GM12801 (cell line): ENCODE measurements around the gene GRK1.

ENCODE experiments used
- CTCF ChIP-seq: IDR thresholded peaks from one replicate; pipeline ENCODE4 v1.5.1; 2011; ENCODE audit warnings: control low read depth; ENCODE audit not compliant: insufficient read length; ENCODE audit errors: extremely low read depth

Gene GRK1

DNA sequence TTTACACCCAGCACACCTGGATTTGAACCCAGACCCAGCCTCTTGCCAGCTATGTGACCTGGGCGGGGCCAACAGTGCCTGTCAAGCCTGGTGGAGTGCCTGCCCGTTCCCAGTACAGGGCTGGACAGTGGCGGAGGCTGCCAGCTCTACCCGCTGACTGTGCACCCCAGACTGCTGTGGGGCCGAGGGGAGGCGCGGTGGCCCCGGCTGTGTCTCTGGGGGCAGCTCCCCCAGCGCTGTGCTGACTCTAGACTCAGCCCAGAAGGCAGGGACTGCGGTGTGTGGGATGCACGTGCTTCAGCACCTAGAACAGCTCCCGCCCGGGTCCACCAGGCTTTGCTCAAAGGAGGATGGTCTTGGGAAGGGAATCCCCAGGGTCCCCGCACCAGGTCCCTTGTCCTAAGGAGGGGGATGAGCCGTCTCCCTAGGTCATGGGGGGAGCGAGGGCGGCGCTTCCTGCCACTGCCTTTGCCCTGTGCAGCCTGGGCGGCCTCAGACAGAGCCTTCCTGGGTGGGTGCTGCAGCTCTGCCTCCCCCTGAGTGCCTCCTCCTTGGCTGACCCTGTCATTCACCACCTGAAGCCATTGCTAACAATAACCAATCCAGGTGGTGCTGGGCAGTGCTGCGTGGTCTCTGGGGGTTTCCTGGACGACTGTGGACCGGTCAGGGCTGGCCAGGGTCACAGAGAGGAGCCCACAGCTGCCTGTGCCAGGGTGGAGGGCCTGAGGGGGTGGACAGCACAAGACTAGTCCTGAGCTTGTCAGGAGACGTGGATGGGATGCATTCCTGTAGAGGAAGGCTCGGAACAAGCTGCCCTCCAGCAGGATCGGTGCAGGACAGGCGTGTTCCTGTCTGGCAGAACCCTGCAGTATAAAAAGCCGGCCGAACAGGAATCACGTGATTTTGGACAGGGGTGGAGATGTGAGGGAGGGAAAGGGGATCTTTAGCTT lies 110.6 kb downstream of the GRK1 start:
- TF ChIP-seq CTCF: no peak

DNA sequence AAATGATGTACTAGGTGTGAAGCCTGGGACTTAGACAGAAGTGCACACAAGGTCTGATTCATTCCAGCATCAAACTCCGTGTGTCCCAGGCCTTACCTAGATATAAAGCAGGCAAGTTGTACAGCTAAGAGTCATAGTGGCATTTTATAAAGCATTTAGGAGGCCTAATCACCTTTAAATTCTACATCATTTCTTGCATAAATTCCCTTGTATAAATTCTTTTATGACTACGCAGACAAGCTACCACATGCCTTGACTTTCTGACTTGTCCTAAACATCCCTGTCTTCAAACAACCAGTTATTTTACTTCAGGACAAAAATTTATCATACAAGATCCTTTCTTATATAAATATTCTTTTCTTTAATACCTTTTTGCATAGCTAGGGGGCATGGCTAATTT lies 114.6 kb downstream of the GRK1 start:
- TF ChIP-seq CTCF: no peak

DNA sequence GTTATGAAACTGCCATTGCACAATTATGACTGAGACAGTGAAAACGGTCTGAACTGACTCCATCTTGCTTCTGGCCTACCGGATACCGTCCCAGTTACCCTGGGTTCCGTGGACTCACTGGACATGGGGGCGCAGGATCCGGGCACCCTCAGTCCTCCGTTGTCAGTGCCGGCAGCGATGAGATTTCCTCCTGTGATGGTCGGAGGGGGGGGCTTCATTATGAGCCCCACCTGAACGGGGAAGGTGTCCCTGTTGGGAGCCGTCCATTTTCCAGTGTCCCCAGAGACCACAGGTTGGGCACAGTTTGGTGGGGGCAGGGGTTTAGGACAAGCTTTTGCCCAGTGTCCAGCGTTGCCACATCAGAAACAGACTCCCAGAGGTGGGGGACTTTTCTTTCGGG lies 115.5 kb downstream of the GRK1 start:
- no peak for TF ChIP-seq CTCF

- TF ChIP-seq CTCF: no peak
Observed at GRCh38 chr13:113783200-113783881, 116.3 kb downstream of the GRK1 start.

- TF ChIP-seq CTCF: no peak
Observed at GRCh38 chr13:113783966-113784644, 117.1 kb downstream of the GRK1 start.

DNA sequence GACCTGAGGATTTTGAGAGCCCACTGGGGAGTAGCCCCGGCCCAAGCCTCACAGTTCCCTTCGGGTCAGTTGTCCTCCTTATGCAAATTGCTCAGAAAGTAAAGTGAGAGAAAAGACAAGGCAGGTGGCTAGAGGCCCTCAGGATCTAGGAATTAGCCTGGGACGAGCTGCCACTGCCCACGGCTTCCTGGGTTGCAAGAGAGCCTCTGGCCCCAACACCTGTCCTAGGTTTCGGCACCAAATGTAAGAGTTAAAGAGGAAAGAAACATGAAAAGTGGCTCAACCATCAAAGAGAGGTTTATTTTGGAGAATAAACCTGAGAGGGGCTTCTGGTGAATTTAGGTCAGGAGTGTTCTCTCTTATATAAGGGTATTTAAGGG lies 117.6 kb downstream of the GRK1 start:
- no peak for TF ChIP-seq CTCF

DNA sequence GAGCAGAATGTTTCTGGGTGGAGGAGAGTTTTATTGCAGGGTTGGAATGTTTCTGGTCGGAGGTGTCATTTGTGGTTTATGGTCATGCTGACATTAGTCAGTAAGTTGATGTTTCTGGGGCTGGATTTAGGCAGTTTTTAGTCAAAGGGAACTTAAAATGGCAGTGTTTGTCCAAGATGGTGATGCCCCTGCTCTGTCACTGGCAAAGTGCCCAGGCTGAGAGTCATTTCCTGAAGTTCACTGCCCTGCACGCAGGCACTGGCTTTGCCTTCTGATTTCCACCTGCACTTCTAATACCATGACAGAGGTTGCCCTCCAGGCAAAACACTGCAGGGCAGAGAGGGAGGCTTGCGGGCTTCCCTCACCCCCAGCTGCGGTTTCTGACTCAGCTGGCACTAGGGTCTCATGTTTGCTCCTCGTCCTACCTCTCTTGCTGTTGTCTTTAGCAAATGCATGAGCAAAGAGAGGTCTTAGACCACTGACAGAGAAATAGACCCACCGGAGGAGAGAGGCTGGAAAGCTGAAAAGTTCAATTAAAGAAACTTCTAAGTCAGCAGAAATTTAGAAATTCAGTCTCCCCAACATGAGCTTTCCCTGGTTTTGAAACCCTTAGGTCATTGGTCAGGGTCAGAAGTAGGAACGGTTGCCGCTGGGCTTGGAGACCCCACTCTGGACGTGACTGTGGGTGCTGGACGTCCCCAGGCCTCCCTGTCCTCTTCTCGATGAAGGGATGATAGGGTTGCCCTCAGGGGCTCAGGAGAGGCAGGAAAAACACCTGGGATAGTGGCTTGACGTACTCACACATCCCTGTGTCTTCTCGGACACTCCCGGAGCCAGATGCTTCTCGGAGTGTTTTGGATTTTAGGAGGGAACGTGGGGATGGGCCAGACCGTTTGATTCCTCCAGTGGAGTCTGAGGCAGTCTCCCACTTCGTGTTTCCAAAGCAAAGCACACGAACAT lies 118.3 kb downstream of the GRK1 start:
- no peak for TF ChIP-seq CTCF
